SK-N-SH (cell line): ENCODE results near the gene MEPE.

Source experiments
- CTCF ChIP-seq: fragments of 200-600 bp; sonication (generic); IDR thresholded peaks from 2 replicates; pipeline ENCODE4 v1.6.1; 2017; ENCODE audit warnings: antibody characterized with exemption, mild to moderate bottlenecking, moderate library complexity
- ELF1 ChIP-seq: IDR thresholded peaks from 2 replicates; pipeline ENCODE4 v1.4.0; 2012
- EZH2phosphoT487 ChIP-seq: fragments of 200-600 bp; sonication (generic); IDR thresholded peaks from 2 replicates; pipeline ENCODE4 v1.6.1; 2017; ENCODE audit warnings: low read depth, mixed run types, mild to moderate bottlenecking, antibody characterized with exemption, moderate library complexity, borderline replicate concordance
- FOXJ3 ChIP-seq: sonication (generic); formaldehyde crosslinking; IDR thresholded peaks from 2 replicates; pipeline ENCODE4 v1.5.1; 2020; ENCODE audit warnings: mild to moderate bottlenecking, missing genetic modification reagents
- IRF3 ChIP-seq: fragments of 150-350 bp; IDR thresholded peaks from 2 replicates; pipeline ENCODE4 v1.6.1; 2016; ENCODE audit warnings: mild to moderate bottlenecking, low read depth, low read length
- MAX ChIP-seq: IDR thresholded peaks from 2 replicates; pipeline ENCODE4 v1.4.0; 2012; ENCODE audit warnings: low read depth
- POLR2AphosphoS5 ChIP-seq: IDR thresholded peaks from 2 replicates; pipeline ENCODE4 v1.6.1; 2012; ENCODE audit warnings: low read depth, low read length
- REST ChIP-seq: IDR thresholded peaks from 2 replicates; pipeline ENCODE4 v1.6.1; 2012; ENCODE audit warnings: mild to moderate bottlenecking, low read depth, low read length, moderate library complexity
- RXRA ChIP-seq: IDR thresholded peaks from 2 replicates; pipeline ENCODE4 v1.4.0; 2012; ENCODE audit warnings: low read depth, mild to moderate bottlenecking, borderline replicate concordance
- TAF1 ChIP-seq: IDR thresholded peaks from 2 replicates; pipeline ENCODE4 v1.6.1; 2012; ENCODE audit warnings: low read depth, mild to moderate bottlenecking, low read length, moderate library complexity, borderline replicate concordance
- TCF12 ChIP-seq: IDR thresholded peaks from 2 replicates; pipeline ENCODE4 v1.4.0; 2012
- YY1 ChIP-seq: IDR thresholded peaks from 2 replicates; pipeline ENCODE4 v1.4.0; 2012; ENCODE audit warnings: low read depth, mild to moderate bottlenecking

DNA sequence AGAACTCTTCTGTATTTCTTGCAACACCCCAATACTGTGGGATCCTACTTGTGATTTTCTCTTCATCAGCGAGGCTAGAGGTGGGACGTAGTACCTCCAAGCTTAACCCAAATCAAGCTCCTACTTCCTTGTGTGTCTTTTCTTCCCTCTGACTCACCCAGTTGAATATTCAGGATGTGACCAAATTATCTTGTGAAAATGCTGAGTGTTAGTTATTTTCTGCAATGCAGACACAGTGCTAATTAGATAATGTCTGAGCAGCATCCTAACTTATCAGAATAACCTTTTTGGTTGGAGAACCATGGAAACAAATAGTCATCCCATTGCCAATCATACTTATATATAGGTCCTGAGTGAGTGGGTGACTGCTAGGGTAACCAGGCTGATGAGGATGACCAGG lies 2.4 kb downstream of the MEPE start:
- TF ChIP-seq ELF1 (no peak), CTCF (no peak), POLR2AphosphoS5 (no peak), RXRA (no peak), REST (no peak), TAF1 (no peak), IRF3 (no peak), YY1 (no peak), FOXJ3 (CRISPR knock-in tag) (no peak), EZH2phosphoT487 (no peak), TCF12 (no peak), MAX (no peak)
